GM18868 (cell line): ENCODE data around the gene CCT7.

ENCODE experiments used
- ATAC-seq: cut with Tn5 transposase; IDR thresholded peaks from one replicate; pipeline ENCODE4 v1.9.1; 2021; ENCODE audit warnings: mild to moderate bottlenecking, moderate library complexity; ENCODE audit not compliant: unreplicated experiment

The CCT7 gene

DNA sequence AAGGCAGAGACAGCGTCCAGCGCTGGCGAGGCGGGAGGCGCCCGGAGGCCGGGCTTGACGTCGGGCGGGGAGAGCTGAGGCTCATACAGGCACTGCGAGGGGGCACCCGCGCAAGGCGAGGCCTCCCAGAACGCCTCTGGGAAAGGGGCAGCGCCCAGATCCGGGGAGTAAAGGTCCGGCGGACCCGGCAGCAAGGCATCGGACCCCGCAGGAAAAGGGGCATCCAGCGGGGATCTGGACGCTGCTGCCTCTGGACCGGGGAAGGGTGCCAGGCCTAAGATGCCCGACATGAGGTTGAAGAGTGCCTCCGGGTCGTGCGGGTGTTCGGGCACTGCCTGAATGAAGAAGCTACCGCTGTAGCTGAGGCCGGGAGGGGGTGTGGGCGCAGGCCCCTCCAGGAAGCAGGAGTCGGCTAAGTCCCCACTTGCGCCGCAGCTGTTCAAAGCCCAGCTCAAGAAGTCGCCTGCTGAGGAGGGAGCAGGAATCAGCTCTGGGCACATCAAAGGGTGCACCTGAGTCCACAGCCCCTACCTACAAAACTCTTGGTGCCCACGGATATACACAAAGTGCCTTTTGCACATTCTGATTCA lies 58.3 kb downstream of the CCT7 start:
- ATAC-seq = no peak

DNA sequence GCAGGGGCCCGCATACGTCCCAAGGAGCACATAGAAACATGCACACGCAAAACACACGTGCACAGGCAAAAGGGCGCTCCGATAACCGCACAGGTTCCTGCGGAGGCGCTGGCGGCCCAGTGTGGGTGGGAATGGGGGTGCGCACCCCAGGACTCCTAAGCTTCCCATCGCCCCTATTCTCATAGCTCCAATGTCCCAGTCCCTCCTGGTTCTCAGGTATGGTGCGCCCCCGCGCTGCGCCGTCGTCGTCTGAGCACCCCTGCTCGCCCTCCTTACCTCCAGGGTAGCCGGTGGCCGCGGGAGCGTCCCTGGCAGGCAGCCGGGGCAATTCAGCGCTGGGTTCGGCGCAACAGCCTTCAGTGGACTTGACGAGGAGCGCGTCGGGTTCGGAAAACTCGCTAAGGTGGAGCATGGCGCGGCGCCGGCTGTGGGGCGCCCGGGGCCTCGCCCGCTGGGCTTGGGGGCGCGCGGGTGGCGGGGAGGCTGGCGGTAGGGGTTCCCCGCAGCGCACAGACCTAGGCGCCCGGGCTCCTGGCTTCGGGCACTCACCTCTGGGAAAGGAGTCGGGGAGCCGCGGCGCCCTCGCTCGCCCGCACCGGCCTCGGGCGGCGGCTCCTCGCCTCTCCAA lies 58.9 kb downstream of the CCT7 start:
- no peak for ATAC-seq

DNA sequence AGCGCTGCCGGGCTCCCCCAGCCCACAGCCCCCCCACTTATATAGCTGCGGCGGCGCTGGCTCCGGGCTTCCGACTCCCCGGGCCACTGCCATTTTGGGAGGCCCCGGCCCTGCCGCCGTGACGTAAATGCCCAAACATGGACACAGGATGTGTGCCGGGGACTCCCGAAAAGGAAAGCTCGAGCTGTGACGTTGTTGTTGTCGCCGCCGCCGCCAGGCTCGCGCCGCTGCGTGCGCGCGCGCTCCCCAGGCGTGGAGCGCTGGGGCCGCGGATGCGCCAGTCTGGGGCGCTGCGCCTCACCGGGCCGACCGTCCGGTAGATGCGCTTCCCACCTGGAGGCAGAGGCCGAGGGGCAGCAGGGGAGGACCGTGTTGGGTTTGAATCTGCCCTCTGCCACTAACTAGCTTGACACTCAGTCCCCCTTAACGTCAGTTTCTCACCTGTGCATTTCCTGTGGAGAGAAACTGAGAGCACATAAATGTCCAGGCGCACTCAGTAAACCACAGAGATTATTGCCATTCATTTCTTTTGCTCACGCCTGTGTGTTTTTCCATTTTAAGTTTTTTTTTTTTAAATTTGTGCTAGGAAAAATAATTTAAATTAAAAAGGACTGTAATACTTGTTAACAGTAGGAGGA lies 59.5 kb downstream of the CCT7 start, which contains the start of gene EGR4:
Gene EGR4 (minus strand): TSS at position 15 of the 638 bp plus-strand sequence. CDS start 231 bp downstream, outside the sequence.
- ATAC-seq = peak; percentile 97

DNA sequence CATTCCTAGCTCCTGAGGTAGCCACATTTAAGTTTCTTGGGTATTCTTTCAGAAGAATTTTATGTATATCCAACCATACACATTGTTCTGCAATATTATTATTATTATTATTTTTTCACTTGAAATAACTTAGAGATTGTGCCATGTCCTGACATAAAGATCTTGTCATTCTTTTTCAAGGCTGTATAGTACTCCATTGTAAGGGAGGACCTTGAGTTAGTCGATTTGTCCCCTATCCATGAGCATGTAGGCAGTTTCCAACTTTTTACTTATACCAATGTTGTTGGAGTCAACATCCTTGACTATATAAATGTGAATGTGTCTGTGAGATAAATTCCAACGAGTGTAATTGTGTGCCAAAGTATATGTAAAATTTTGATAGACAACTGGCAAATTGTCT lies 60.1 kb downstream of the CCT7 start:
- no peak for ATAC-seq

DNA sequence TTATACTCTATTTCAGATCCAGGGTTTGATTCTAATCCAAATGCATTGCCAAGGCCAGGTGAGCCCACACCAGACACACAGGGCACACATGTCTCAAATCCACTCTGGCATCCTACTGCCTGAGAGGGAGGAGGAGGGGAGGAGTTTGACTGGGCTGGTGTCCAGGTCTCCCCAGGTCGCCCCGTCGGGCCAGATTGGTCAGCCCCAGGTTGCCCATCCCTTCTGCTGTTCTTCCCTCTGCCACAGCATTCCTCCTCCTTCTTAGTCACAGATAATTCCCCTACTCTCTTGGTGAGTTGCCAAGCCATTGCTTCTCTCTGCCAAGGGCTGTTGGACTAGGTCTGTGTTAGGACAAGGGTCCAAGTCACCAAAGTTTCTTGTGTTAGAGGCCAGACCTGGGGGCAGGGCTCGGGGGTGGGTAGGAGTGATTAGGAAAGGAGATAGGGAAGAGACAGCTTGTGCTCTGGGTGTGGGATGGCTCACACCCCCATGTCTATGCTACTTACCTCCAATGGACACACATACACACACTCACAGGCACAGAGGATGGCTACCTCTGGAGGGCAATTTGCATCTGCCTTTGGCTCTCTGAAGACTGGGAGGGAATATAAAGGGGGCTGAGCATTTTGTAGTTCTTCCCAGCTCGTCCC lies 61.8 kb downstream of the CCT7 start:
- ATAC-seq = no peak

DNA sequence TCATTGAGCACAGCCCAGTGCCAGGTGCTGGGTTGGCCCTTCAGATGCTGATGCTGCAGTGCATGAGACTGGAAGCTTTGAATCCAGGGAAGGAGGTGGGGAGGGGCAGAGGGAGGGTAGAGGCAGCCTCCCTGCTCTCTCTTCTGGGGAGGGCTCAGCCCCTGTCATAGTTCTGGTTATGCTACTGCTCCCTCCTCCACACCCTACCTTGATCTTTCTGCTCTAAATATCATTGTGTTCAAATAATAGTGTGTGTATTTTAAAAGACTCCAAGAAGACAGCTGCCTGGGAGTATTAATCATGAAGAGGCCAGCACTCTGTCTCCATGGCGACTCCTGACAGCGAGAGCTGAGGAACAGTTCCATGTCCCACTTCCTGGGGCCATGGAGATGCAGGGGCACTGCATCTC lies 63.0 kb downstream of the CCT7 start:
- ATAC-seq = no peak

DNA sequence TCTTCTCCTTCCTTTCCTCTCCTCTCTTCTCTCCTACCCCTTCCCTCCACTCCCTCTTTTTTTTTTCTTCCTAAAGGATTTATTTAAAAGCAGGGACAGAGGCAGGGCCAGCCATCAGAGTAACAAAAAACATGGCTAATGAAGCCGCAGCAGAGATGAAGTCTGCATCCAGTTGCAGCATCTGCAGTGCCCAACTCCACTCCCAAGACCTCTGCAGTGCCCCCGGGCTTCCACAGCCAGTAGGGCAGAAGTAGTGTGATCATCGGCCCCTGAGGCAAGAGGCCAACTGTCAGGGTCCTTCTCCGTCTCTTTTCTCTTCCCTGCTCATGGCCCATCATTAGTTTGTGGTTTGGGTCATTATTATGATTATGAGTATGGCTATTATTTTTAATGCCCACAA lies 63.5 kb downstream of the CCT7 start:
- ATAC-seq = no peak

DNA sequence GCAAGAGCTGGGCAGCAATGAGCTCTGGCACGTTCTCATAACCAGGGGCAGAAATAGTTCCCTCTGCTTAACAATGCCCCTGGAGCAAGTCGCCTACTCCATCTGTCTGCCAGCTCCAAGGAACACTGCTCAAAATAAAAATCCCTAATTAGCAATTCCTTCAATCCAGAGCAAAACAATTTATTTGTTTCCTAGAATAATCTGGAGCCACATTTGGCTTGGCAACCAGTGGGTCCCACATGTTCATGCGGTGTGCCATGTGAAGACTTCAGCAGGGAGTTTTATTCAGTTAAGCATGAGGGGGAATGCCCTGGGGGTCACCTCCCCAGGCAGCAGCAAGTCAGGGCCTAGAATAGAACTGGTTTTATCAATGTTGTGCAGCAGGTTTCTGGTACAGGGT lies 66.8 kb downstream of the CCT7 start:
- no peak for ATAC-seq

DNA sequence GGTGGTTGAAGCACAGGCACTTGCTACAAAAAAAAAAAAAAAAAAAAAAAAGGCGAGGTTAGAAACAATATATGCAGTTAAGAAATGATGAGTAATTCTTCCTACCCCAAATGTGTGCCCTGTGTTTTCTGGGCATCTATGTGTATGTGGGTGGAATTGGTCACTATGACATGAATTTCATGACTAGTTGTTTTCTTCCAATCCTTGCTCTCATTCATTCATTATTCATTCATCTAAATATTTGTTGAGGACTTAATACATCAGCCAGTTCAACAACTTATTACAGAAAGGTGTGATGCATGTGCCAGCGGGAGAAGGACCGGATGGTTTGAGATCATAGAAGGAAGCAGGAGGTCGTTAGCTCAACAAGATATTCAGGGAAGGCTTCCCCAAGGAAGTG lies 67.5 kb downstream of the CCT7 start:
- ATAC-seq = no peak
